HG02970 (cell line): ENCODE results near the gene PREB.
"Not testable (repeated sequence)": the region's sequence is repeated elsewhere in the genome, so short reads cannot be mapped to it uniquely, and the experiment has no call there.

ENCODE experiments used
- ATAC-seq: cut with Tn5 transposase; IDR thresholded peaks from one replicate; pipeline ENCODE4 v1.9.1; 2021; ENCODE audit warnings: mild to moderate bottlenecking, moderate library complexity, moderate number of reproducible peaks; ENCODE audit not compliant: unreplicated experiment, low FRiP score

The PREB gene

DNA sequence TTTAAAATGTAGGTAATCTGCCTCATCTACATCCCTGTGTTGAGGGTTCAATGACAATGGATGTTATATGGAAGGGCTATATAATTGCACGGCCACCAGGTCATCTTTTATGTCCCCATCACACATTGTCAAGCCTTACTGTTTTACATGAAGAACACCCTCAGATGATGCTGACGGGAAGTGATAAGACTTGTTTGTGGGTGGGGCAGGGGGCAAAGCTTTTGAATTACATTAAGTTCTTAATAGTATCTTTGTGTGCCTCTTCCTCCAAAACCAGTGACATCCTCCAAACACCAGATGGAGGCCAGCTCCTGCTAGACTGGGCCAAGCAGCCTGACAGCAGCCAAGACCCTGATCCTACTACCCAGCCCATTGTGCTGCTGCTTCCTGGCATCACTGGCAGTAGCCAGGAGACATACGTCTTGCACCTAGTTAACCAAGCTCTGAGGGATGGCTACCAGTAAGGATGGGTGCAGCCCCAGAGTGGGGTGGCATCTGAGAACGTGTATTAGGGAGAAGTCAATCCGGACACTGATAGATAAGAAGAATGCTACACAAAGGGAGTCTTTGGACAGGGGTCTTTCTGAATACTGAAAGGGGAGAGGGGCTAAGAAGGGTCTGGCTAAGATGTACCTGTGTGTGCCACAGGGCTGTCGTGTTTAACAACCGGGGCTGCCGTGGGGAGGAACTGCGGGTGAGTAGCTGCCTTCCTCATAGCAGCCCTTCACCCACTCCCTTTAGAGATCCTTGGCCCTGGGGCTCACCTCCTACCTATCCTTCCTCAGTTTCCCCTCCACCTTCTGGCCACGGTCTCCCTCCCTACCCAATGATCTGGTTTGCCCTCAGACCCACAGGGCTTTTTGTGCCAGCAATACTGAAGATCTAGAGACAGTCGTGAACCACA is 5.5 kb downstream of the PREB start:
- ATAC-seq = no peak

- no peak for ATAC-seq
Observed at GRCh38 chr2:27127883-27128667, 6.4 kb downstream of the PREB start.

DNA sequence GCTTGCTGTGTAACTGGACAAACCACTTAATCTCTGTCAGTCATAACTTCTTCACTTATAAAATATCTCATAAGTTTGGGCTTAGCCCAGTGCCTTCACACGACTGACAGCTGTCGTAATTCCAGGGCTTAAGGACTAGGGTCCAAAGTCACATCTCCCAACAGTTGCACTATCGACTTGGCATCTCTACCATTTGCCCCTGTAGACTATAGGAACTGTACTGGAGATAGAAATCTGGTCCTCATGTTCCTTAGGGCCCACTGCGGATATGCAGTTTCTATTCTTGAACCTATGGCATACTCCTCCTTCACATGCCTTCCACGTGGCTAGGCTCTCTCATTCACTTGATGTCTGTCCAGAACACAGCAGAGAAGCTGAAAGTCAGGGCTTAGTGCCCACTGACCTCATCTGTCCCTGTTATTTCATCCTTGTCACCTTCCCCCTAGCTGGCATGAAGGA is 8.2 kb downstream of the PREB start:
- ATAC-seq = no peak

DNA sequence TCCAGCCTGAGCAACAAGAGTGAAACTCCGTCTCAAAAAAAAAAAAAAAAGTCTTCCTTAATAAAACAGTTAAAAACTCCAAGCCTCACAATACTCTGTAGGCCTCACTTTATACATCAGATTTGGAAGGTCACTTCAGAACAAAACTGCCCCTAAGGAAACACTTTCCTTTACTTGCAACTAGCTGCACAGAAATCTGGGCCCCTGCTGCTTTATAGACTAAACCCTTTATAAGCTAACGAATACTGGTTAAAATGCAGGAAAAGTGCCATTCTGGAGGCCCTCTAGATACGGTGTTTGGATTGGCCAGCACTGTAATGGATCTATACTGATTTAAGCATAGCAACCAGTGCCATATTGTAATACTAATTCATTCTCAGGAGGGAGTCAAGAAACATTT is 9.3 kb downstream of the PREB start:
- ATAC-seq = no peak

DNA sequence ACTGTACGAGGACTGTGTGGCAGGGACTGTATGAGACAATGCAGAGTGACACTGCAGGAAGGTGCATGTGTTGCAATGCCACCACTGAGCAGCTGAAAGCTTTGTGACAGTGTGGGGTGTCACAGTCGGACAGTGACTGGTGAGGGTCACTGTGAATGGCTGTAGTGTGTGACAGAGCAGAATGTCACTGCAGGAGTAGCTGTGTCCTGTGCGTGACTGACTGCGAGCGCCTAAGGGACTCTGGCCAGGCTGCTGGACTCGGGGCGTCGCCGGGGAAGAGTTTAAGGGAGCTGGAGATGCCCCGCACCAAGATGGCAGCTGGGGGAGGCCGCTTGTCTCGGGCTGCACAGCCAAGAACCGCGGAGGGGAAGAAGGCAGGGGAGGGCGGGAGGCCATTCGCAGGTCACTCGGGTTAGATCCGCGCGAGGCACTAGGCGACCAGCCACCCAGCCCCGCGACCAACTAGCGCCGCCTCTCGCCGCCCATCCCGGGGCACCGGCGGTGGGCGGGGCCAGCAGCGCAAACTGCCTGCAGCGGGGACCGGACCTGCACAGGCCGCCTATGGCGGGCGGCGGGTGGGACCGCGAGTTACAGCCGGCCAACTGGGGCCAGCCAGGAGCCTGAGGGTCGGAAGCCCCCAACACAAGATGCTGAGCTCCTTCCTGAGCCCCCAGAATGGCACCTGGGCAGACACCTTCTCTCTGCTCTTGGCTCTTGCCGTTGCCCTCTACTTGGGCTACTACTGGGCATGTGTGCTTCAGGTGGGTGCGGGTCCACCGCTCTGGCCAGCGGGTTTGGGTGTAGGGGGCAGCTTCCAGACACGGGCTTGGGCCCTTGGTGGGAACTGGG is 10.9 kb downstream of the PREB start, which contains the start of gene ABHD1:
ABHD1 (plus strand) TSS at position 514 of the 849 bp plus-strand sequence; CDS start at position 648, 134 bp downstream.
- no peak for ATAC-seq

DNA sequence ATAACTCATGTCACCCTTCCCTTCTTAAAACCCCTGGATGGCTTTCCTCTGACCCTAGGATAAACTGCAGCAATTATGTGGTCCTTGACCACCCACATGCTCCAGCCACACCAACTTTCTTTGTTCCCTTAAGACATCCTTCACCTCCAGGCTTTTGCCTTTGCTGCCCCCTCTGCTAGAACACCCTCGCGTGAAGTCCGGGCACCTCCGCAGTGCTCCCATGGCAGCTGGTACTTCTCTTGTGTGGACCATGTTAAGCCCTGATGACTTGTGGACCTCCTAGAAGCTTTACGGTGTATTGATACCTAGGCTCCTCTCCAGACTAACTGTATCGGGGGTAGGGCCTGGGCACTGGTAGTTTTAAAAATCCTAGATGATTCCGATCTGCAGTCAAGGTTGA is 11.6 kb downstream of the PREB start:
- no peak for ATAC-seq

GRCh38 chr2:27121906-27122305 is 12.5 kb downstream of the PREB start:
- ATAC-seq = no peak

GRCh38 chr2:27119330-27119670 is 15.1 kb downstream of the PREB start:
- ATAC-seq = not testable (repeated sequence)

GRCh38 chr2:27118525-27119329 is 15.7 kb downstream of the PREB start, which contains the start of gene CGREF1:
Gene CGREF1, minus strand, starts transcription at chr2:27119128. Its CDS starts 14,762 bp downstream, at chr2:27104366.
- no peak for ATAC-seq

GRCh38 chr2:27117995-27118524 is 16.4 kb downstream of the PREB start:
- ATAC-seq = no peak

GRCh38 chr2:27115519-27115918 is 18.9 kb downstream of the PREB start:
- no peak for ATAC-seq

DNA sequence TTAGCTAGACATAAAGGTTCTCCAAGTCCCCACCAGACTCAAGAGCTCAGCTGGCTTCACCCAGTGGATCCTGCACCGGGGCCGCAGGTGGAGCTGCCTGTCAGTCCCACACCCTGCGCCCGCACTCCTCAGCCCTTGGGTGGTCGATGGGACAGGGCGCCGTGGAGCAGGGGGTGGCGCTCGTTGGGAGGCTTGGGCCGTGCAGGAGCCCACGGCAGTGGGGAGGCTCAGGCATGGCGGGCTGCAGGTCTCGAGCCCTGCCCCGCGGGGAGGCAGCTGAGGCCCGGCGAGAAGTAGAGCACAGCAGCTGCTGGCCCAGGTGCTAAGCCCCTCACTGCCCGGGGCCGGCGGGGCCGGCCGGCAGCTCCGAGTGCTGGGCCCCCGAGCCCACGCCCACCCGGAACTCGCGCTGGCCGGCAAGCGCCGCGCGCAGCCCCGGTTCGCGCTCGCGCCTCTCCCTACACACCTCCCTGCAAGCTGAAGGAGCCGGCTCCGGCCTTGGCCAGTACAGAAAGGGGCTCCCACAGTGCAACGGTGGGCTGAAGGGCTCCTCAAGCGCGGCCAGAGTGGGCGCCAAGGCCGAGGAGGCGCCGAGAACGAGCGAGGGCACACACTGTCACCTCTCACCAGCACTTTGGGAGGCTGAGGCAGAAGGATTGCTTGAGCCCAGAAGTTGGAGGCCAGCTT is 22.9 kb downstream of the PREB start:
- not testable (repeated sequence) for ATAC-seq

DNA sequence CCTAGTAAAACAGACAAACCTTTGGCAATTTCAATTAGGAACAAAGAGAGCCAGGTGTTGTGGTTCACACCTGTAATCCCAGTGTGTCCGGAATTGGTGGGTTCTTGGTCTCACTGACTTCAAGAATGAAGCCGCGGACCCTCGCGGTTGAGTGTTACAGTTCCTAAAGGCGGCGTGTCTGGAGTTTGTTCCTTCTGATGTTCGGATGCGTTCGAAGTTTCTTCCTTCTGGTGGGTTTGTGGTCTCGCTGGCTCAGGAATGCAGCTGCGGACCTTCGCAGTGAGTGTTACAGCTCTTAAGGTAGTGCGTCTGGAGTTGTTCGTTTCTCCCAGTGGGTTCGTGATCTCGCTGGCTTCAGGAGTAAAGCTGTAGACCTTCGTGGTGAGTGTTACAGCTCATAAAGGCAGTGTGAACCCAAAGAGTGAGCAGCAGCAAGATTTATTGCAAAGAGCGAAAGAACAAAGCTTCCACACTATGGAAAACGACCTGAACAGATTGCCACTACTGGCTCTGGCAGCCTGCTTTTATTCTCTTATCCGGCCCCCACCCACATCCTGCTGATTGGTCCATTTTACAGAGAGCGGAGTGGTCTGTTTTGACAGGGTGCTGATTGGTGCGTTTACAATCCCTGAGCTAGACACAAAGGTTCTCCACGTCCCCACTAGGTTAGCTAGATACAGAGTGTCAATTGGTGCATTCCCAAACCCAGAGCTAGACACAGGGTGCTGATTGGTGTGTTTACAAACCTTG is 23.7 kb downstream of the PREB start:
- not testable (repeated sequence) for ATAC-seq

GRCh38 chr2:27109083-27109482 is 25.4 kb downstream of the PREB start:
- ATAC-seq = no peak

DNA sequence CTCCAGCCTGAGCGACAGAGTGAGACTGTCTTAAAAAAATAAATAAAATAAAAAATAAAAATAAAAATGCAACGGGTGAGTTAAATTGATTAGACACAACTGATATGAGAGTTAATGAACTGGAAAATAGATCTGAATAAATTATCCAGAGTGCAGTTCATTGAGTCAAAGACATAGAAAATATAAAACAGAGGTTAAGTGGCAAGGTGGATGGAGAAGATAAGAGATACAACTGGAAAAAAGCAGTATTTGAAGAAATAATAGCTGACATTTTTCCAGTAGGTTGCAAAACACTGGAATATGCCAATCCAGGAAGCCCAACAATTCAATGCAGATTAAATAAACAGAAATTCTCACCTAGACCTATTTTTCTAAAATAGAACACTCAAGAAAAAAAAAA is 26.2 kb downstream of the PREB start:
- ATAC-seq = no peak

GRCh38 chr2:27105981-27106380 is 28.5 kb downstream of the PREB start:
- ATAC-seq = no peak

GRCh38 chr2:27102329-27102728 is 32.1 kb downstream of the PREB start:
- ATAC-seq = no peak

GRCh38 chr2:27100036-27100435 is 34.4 kb downstream of the PREB start:
- no peak for ATAC-seq
